Measurements from ENCODE around the gene MOGAT2.

MOGAT2 gene

DNA sequence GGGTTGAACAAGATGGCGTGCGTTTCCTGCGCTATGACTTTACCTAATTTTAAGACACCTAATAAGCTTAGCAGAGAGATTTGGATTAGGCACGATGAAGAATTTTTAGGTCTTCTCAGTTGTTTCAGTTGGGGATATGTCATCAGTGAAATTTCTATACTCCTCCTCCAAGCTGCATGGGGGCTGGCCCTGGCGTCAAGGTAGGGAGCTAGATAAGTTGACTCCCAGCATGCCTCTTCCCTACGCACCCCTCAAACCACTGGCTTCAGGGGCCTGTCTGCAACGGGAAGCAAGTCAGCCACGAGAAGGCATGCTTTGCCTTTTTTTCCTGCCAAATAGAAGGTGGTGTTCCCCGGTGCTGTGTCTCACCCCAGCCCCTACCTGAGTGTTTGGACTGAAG lies 64.2 kb downstream of the MOGAT2 start:
- no peak for DNase-seq
